Inflammatory macrophage treated with lipopolysaccharide for 4 hours (primary cell): ENCODE data around the gene ORC3.
A peak's percentile ranks its signal among the peaks of the same experiment; 100 is the strongest.

Source experiments
- DNase-seq: peaks from one replicate; pipeline ENCODE4 v3.0.0-alpha.2; 2020

The ORC3 gene

DNA sequence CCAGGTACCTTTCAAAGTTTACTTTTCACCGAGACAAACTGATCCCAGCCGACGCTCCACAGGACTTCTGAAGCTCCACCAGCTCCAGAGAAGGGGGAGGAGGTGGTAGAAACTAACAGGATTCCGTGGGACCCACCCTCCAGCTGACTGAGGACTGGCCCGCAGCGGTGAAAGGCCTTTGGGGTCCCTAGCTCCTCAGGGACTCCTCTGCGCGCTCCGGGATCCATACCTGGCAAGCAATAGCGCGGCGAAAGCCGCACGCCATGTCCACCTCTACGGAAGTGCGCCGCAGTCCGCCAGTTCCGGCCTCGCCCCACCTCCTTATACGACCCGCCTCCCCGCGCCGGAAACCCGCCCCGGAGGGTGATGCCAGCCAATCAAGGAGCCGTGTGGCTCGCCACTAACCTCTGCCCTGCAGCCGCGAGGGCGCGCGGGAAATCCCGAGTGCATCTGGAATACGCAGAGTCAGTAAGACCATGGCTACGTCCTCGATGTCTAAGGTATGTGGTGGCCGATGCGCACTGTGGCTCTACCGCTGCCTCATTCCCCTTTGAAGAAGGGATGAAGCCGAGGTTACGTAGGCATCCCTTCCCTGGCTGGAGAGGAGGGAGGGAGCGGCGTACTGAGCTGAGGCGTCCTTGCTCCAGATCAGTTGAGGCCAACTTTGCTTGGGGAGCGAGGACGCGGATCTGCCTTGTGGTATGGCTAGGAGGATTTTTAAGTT lies at the start of gene ORC3, which contains the start of gene RARS2:
Gene ORC3 (plus strand): TSS at position 443 of the 724 bp plus-strand sequence. CDS start 34 bp downstream, at position 477.
Gene RARS2 (minus strand): TSS at position 295 of the 724 bp plus-strand sequence. CDS start 30 bp downstream, at position 265.
- peak; percentile 96 for DNase-seq

- DNase-seq: no peak
Measured at GRCh38 chr6:87540539-87540938, 49.4 kb upstream of the ORC3 start.

GRCh38 chr6:87541041-87541440 lies 48.9 kb upstream of the ORC3 start:
- no peak for DNase-seq

DNA sequence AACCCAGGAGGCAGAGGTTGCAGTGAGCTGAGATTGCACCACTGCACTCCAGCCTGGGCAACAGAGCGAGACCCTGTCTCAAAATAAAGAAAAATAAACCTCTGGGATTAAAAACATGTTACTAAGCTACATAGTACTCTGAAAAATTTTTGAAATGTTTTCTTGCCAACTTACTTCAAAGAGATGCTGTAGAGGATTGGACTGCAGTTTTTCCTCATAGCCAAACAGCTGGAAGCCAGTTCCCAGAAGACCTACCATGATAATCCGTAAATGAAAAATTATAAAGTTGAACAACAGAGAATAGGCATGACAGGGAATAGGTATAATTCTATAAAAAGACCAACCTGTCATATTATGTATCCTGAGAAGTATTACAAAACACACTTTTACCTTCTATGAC lies 48.2 kb upstream of the ORC3 start:
- no peak for DNase-seq

DNA sequence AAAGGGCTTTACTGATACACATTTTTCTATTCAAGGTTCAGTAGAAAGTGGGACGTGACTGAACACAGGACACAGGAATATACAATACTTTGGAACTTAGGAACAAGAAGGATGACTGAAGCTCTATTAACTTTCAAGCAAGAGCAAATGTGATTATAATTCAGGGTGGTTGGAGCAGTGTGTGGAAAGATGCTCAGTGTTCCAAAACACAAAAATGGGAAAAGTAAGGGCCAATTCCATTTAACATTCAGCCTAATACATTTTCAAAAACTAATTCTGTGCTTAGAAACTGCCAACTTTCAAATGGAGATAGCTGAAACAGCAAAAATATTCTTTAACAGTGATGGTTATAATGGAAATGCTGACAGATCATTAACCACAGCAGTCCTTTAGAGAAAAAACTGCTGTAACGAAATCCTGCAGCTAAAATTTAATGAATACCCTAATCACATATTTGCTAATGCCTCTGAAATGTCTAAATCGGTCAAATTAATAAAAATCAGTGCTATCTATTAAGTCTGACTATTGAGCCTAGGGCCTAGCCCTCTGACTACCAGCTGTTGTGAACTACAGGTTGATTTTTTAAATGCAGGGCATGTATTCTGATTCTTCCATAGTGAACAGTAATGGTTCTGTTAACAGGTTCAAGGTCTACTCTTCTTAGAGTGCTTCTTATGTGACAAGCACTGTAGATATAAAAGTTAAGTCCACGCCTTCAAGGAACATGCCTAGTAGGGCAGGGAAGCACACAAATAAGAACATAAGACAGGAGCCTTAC lies 46.0 kb upstream of the ORC3 start:
- DNase-seq: no peak

DNA sequence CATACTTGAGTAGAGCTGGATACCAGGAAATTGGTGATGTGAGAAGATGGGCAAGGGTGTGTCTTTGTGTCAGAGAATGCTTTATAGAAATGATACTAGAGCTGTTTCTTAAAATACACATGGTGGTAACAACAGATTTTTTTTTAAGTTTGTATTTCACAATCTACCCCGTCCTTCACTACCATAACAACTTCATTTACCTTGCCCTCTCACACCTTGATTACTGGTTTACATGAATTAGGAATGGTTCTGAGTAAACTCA lies 45.5 kb upstream of the ORC3 start:
- no peak for DNase-seq

DNA sequence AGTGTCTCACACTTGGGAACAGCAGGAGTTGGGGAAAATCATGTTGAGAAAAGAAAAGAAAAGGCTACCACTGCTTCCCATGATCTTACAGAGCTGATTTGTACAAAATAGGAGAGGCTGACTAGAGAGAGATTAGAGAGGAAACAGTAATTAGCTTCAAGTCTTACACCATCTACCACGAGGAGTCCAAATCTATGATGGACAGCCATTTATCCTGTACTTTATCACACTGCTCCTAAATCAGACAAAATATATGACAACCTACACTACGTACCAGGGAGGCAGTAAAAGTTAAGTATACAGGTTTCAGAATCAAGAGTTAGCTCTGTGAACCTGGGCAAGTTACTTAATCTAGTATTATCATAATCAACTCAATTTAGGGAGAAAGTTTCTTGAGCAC lies 38.1 kb upstream of the ORC3 start:
- DNase-seq: no peak

DNA sequence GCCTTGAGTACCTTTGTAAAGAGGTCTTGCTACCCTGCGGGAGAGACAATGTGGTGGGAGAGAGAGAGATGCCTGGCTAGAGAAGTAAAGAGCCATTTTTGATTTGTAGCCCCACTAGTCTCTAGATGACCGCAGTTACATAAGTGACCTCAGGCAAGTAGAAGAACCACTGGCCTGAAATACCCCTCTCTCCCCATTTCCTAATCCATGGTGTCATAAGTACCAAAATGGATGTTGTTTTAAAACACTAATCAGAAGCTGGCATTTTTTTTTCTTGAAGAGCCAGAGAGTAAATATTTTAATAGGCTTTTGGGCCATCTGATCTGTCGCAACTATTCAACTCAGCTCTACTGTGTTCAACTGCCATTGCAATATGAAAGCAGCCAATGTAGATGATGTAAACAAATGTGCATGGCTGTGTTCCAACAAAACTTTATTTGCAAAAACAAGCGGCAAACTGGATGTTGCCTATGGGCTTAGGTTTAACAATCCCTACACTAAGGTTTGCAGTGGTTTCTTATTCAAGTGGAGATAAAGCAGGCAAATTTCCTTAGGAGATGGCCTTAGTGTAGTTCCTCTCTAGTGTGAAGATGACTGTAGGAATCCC lies 36.7 kb upstream of the ORC3 start:
- no peak for DNase-seq

DNA sequence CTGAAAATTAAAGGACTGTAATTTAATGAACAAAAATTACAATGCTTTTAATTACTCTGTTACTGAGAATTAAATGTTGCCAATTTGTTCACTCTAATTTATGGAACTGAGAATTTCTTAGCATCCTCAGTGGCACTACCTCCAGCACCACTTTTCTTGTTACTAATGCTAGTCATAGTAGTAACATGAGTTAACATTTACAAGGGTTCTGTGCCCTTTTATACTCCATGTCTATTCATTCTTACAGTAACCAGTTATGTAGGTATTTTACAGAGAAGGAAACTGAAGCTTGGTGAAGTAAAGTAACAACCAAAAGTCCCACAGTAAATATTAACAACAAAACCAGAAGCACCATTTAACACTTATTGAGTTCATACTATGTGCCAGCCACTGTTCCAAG lies 34.4 kb upstream of the ORC3 start:
- DNase-seq: no peak

GRCh38 chr6:87558446-87558845 lies 31.5 kb upstream of the ORC3 start:
- DNase-seq: no peak

DNA sequence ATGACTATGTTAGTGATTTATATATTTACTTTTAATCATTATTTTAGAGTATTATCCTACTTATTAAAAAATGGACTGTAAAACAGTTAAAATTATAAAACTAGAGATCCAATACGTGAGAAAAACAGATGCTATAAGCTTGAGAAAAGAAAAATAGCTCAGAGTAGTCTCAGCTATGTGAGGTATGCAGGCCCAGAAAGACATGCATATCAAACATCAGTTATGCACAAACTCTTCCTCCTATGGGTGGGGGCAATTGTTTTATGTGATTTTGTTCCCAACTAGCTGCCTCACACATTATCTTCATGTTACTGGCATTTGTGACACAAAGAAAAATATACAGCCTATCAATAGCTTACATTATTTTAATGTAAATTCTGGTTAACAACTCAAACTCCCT lies 28.9 kb upstream of the ORC3 start:
- DNase-seq: no peak

- no peak for DNase-seq
Measured at GRCh38 chr6:87572021-87572420, 17.9 kb upstream of the ORC3 start.

DNA sequence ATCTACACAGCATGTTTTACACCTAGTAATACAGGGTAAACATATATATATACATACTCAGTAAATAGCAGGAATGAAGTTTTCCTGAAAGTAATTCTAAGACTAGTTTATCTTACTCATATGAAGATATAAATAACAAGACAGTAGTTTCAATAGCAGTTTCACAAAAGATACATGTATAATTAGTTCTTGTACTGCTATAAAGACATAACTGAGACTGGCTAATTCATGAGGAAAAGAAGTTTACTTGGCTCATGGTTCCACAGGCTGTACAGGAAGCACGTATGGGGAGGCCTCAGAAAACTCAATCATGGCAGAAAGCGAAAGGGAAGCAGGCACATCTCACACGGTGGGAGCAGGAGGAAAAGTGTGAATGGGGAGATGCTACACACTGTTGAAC lies 17.1 kb upstream of the ORC3 start:
- DNase-seq: no peak

DNA sequence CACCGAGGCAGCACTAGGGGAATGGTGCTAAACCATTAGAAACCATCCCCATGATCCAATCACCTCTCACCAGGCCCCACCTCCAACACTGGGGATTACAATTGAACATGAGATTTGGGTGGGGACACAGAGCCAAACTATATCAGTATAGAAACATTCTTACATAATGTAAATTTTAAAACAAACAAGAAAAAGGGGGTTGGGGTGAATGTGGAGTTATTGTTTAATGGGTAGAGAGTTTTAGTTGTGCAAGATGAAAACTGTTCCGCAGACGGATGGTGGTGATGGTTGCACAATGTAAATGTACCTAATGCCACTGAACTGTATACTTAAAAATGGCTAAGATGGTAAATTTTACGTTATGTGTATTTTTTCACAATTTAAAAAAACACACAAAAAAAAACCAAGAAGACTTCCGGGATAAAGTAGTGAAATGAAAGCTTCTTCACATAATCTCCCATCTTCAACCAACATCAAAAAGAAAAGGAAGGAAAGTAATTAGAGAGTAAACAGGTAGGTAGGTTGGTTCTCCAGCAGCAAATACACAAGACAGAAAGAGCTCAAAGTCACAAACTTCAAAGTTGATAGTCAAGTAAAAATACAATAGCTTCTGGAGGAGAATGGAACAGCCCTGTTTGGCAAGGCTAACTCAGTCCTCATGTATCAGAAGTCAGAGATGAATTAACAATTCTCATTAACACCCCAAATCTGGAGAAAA lies 16.5 kb upstream of the ORC3 start:
- no peak for DNase-seq

DNA sequence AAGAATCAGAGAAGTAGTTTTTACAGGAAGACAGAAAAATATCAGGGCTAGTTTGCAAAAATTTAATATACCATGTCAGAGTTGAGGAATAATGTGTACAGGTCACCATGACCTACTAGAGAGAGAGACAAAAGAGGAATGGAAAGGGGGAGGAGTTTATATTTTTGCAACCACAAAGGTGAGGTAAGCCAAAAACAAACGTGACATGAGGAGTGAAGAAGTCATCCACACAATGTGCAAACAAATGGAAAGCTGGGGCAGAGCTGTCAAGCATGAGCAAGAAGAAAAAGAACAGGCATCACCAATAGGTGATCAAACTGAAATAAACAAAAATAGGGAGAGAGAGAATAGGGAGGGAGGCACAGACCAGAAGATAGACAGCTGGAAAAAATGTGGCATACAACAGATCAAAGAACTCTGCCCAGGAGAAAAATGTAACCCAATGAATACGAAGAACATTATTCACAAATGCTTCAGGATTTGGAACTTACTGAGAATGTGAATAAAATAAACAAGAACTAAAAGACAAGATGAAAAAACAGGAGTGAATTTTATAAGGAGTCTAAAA lies 15.6 kb upstream of the ORC3 start:
- DNase-seq: no peak

DNA sequence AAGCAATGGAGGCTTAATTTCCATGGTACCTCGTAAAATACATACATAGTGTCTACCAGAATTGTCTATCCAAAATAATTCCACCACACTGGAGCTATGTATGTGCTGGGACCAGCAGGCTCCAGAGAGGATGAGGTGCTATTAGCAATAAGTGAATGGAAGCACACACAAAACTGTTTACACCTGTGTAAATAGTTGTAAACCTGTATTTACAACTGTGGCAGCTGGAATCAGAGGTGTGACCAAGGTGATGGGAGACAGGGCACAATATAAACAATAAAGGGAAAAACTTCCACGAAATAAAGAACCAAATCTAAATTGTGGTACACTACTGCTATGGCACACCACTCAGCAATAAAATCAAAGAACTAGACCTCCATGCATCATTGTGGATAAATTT lies 14.5 kb upstream of the ORC3 start:
- no peak for DNase-seq

- no peak for DNase-seq
Measured at GRCh38 chr6:87583822-87584221, 6.1 kb upstream of the ORC3 start.

DNA sequence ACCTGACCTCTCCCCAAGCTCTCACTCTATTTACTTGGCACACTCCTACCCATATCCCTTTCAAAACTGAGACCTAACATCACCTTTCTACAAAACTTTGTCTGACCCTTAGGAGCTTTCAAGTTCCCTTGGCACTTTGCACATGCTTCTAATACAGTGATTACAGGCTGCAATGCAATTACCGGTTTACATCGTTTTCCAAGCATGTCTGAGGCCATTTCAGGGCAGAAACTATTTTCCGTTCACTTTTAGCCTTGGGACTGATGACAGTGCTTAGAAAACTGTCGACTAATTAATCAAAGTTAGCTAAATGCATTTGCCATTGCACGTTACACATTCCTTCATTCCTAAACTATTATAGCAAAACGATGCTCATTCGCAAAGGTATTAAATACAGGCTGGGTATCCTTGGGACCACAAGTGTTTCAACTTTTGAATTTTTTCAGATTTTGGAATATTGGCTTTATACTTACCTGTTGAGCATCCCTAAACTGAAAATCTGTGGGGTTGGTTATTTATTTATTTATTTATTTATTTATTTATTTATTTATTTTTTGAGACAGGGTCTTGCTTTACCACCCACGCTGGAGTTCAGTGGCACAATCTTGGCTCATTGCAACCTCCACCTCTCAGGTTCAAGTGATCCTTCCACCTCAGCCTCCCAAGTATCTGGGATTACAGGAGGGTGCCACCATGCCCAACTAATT lies 3.4 kb upstream of the ORC3 start:
- DNase-seq: no peak

GRCh38 chr6:87588756-87589407 lies 1.1 kb upstream of the ORC3 start:
- peak; percentile 1 for DNase-seq

DNA sequence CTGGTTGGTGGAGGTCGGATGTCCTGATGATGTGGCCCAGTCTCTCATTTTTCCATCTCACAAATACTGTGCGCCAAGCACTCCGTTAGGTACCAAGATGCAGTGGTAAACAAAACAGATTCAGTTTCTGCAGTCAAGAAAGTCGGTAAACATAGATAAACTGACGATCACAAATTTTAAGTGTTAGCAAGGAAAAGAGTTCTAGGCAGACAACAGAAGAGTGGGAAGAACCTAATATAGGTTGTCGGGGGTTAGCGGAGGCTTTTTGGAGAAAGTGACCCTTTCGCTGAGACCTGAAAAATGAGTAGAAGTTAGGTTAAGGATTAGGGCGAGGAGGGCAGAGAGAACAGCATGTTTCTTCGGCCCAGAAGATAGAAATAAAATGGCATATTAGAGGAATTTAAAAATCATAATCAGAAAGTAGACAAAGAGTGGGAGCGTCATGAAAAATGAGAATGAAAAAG lies 514 bp downstream of the ORC3 start:
- no peak for DNase-seq

- no peak for DNase-seq
Measured at GRCh38 chr6:87590990-87591389, 1.1 kb downstream of the ORC3 start.

DNA sequence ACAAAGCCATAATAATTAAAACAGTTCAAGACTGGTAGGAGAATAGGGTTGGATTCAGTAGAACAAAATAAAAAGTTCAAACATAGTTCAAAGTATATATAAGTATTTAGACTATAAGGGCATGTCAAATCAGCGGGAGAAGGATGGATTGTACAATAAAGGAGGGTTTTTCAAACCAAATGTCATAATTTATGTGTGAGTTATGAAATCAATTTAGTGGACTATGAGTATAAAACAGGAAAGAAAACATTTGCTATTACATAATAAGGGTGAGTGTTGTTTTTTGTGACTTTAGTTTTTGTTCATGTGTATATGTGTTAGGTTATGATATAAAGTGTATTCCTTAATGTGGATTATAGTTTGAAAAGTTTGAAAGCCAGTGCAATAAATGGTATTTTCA lies 10.6 kb downstream of the ORC3 start:
- peak; percentile 67 for DNase-seq
